IPS DF 6.9 (cell line): ENCODE results near the gene KRT13.

Experiments
- DNase-seq: peaks from one replicate; pipeline ENCODE4 v3.0.0-alpha.2; 2013; ENCODE audit warnings: low read depth, low spot score
- H3K27ac ChIP-seq: one replicate; pipeline ENCODE4 v1.5.1; 2013; ENCODE audit warnings: low read length, control low read depth
- H3K27me3 ChIP-seq: 2 replicates; pipeline ENCODE4 v1.6.1; 2013; ENCODE audit warnings: mild to moderate bottlenecking, low read length; ENCODE audit not compliant: control insufficient read depth, insufficient read depth
- H3K36me3 ChIP-seq: 2 replicates; pipeline ENCODE4 v1.6.1; 2013; ENCODE audit warnings: low read length; ENCODE audit not compliant: control insufficient read depth, insufficient read depth
- H3K4me1 ChIP-seq: 2 replicates; pipeline ENCODE4 v1.6.1; 2013; ENCODE audit warnings: low read length; ENCODE audit not compliant: control insufficient read depth, insufficient read depth
- H3K4me3 ChIP-seq: 2 replicates; pipeline ENCODE4 v1.5.1; 2013; ENCODE audit warnings: mild to moderate bottlenecking, low read length
- H3K9me3 ChIP-seq: 2 replicates; pipeline ENCODE4 v1.6.1; 2013; ENCODE audit warnings: low read length, inconsistent platforms; ENCODE audit not compliant: control insufficient read depth, insufficient read depth
- WGBS: extraction: QIAGEN DNeasy Blood & Tissue Kit; methylation state at CpG from one replicate; pipeline ENCODE4 v1.1.7; 2013; ENCODE audit warnings: mixed read lengths, missing lambda C conversion rate; ENCODE audit not compliant: insufficient read length, insufficient coverage; 5-methylcytosine and 5-hydroxymethylcytosine counted together

KRT13 gene

DNA sequence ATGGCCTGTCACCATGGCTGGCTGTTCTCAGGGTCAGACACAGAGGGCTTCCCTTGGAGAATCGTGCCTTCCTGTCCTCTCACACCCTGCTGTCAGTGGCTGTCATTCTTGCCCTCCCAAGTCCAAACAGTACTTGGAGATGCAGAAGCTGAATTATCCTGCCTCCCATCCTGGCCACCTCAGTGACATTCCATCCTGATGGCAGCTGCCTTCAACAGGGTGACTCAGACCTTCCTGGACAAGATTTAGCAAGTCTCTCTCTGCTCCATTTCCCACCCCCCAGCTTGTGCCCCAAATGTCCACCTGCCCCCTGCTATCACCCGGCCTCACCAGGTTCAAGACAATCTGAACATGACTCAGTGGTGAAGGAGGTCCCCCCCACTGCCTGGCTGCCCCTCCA lies 10.9 kb downstream of the KRT13 start:
- DNase-seq, result no peak
- WGBS, result no CpG with 5 or more reads among the region's 2 CpGs
- Histone ChIP-seq H3K27ac (no peak overlapping the region), H3K9me3 (no peaks in the 10 kb centered on the region), H3K4me3 (no peak overlapping the region), H3K36me3 (no peaks in the 10 kb centered on the region), H3K4me1 (no peaks in the 10 kb centered on the region), H3K27me3 (no peaks in the 10 kb centered on the region)

DNA sequence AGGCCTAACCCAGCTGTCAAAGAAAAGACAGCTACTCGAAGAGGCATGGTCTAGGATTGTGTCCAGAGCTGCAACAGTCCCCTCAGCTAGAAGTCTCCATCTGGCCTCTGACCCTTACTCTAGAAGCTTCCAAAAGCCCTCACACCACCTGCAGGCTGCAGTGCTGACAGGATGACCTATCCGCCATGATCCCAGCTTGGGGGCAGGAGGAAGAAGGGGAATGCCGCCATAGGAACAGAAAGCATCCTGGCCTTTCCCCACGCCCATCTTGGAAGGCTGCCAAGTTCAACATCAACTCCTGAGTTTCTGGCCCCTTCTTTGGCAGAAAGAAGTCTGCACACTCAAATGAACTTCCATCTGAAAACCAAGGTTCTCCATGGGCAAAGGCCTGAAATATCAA lies 12.6 kb downstream of the KRT13 start:
- Histone ChIP-seq H3K4me1 (no peaks in the 10 kb centered on the region), H3K4me3 (no peak overlapping the region), H3K36me3 (no peaks in the 10 kb centered on the region), H3K27ac (no peak overlapping the region), H3K9me3 (no peaks in the 10 kb centered on the region), H3K27me3 (no peaks in the 10 kb centered on the region)
- DNase-seq, result no peak
- no CpG with 5 or more reads among the region's 4 CpGs for WGBS

GRCh38 chr17:41492351-41492750 lies 13.1 kb downstream of the KRT13 start:
- H3K4me1 ChIP-seq, result no peaks in the 10 kb centered on the region
- H3K27ac ChIP-seq, result no peak overlapping the region
- no CpG with 5 or more reads among the region's 6 CpGs for WGBS
- no peak for DNase-seq
- no peaks in the 10 kb centered on the region for H3K36me3 ChIP-seq
- H3K27me3 ChIP-seq, result no peaks in the 10 kb centered on the region
- no peak overlapping the region for H3K4me3 ChIP-seq
- H3K9me3 ChIP-seq, result no peaks in the 10 kb centered on the region

GRCh38 chr17:41491476-41491875 lies 13.9 kb downstream of the KRT13 start:
- Histone ChIP-seq H3K27me3 (no peaks in the 10 kb centered on the region), H3K36me3 (no peaks in the 10 kb centered on the region), H3K9me3 (no peaks in the 10 kb centered on the region), H3K4me1 (peaks cover 4% of the 10 kb centered on the region; the same call in 1 of the 2 replicates), H3K27ac (no peak overlapping the region), H3K4me3 (no peak overlapping the region)
- DNase-seq, result no peak
- WGBS, result no CpG with 5 or more reads among the region's 2 CpGs

- Histone ChIP-seq H3K27ac (no peak overlapping the region), H3K4me1 (peaks cover 4% of the 10 kb centered on the region; the same call in 1 of the 2 replicates), H3K27me3 (no peaks in the 10 kb centered on the region), H3K4me3 (no peak overlapping the region), H3K9me3 (no peaks in the 10 kb centered on the region), H3K36me3 (no peaks in the 10 kb centered on the region)
- WGBS, result no CpG with 5 or more reads among the region's 10 CpGs
- no peak for DNase-seq
Measured at GRCh38 chr17:41490000-41490990, 15.1 kb downstream of the KRT13 start.

- H3K27ac ChIP-seq, result no peak within 1 kb of the TSS
- DNase-seq, result no peak
- H3K27me3 ChIP-seq, result no peaks in the 10 kb centered on the region
- H3K4me1 ChIP-seq, result peaks cover 4% of the 10 kb centered on the region; the same call in 1 of the 2 replicates
- no CpG with 5 or more reads among the region's 12 CpGs for WGBS
- H3K4me3 ChIP-seq, result no peak within 1 kb of the TSS
- H3K36me3 ChIP-seq, result no peaks in the 10 kb centered on the region
- H3K9me3 ChIP-seq, result no peaks in the 10 kb centered on the region
Measured at GRCh38 chr17:41489531-41489930, 15.9 kb downstream of the KRT13 start, which contains the start of gene KRT36. Gene KRT36, minus strand, starts transcription at chr17:41489910. Its CDS starts 46 bp downstream, at chr17:41489864.

- Histone ChIP-seq H3K27ac (no peak overlapping the region), H3K4me3 (no peak overlapping the region), H3K4me1 (peaks cover 4% of the 10 kb centered on the region; the same call in 1 of the 2 replicates), H3K27me3 (no peaks in the 10 kb centered on the region), H3K36me3 (no peaks in the 10 kb centered on the region), H3K9me3 (no peaks in the 10 kb centered on the region)
- DNase-seq, result peak; percentile 68
- no CpG with 5 or more reads among the region's 29 CpGs for WGBS
Measured at GRCh38 chr17:41486809-41487530, 18.4 kb downstream of the KRT13 start.

GRCh38 chr17:41486316-41486715 lies 19.1 kb downstream of the KRT13 start:
- no CpG with 5 or more reads among the region's 13 CpGs for WGBS
- Histone ChIP-seq H3K27me3 (no peaks in the 10 kb centered on the region), H3K4me3 (no peak overlapping the region), H3K9me3 (no peaks in the 10 kb centered on the region), H3K36me3 (no peaks in the 10 kb centered on the region), H3K27ac (no peak overlapping the region), H3K4me1 (peaks cover 4% of the 10 kb centered on the region; the same call in 1 of the 2 replicates)
- no peak for DNase-seq

GRCh38 chr17:41484920-41485904 lies 20.2 kb downstream of the KRT13 start:
- WGBS, result no CpG with 5 or more reads among the region's 8 CpGs
- DNase-seq, result no peak
- Histone ChIP-seq H3K4me3 (no peak overlapping the region), H3K36me3 (no peaks in the 10 kb centered on the region), H3K9me3 (no peaks in the 10 kb centered on the region), H3K27ac (no peak overlapping the region), H3K4me1 (peaks cover 4% of the 10 kb centered on the region; the same call in 1 of the 2 replicates), H3K27me3 (no peaks in the 10 kb centered on the region)
